Measurements from ENCODE around the gene CAPN11. TPM values are rescaled to one million over a fixed set of nuclear protein-coding genes. Genes with fewer than 3 reads are reported as not detected.

The CAPN11 gene
- total RNA-seq, 1 experiment from 2014 or later = not detected

DNA sequence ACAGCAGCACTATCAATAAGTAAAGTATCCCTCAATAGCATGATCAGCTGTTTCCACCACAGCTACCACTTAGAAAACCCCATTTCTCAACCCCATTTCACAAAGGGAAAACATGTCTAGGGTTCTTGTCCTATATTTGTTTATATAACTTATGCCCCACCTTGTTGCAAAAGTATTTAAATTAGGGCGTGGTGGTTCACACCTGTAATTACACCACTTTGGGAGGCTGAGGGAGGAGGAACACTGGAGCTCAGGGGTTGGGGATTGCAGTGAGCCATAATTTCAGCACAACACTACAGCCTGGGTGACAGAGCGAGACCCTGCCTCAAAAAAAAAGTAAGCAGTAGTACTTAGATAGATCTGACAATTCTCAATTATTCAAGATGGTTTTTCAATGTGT is 35.1 kb upstream of the CAPN11 start:
- Histone ChIP-seq H2AFZ (ENCODE audit: low read depth, low read length, poor library complexity, severe bottlenecking) (no peak overlapping the region), H3K27ac (ENCODE audit: low read depth, low read length) (no peak overlapping the region), H3K9me3 (ENCODE audit: control insufficient read depth in 1 of 2, insufficient read depth in 1 of 2, low read depth in 1 of 2, low read length in 2 of 2) (no peaks in the 10 kb centered on the region), H3K27me3 (ENCODE audit: insufficient read depth, low read length) (no peaks in the 10 kb centered on the region), H3K4me3 (replicated peaks in 1 of 2; ENCODE audit: low read depth in 1 of 2, low read length in 2 of 2) (no peak overlapping the region), H3K9ac (ENCODE audit: low read length) (no peak overlapping the region), H3K79me2 (ENCODE audit: insufficient read depth, low read length) (peaks cover 94% of the 10 kb centered on the region), H3K4me2 (ENCODE audit: low read length) (no peak overlapping the region), H3K4me1 (ENCODE audit: control insufficient read depth in 1 of 2, insufficient read depth in 2 of 2, low read length in 2 of 2) (peaks cover 14 to 37% of the 10 kb centered on the region in 2 experiments; a peak in 3 of 4 replicates), H3K36me3 (ENCODE audit: control insufficient read depth in 1 of 2, insufficient read depth in 2 of 2, low read length in 2 of 2) (peaks cover 0 to 13% of the 10 kb centered on the region in 2 experiments; a peak in 1 of 4 replicates), H4K20me1 (ENCODE audit: insufficient read depth) (peaks cover 29% of the 10 kb centered on the region), H3K9me2 (ENCODE audit: insufficient read depth) (no peaks in the 10 kb centered on the region)
- intact Hi-C loops (cut with micrococcal nuclease) = no loop called here
- RAD21 ChIA-PET (ENCODE audit: low non-redundant PET in 1 of 2, low total read pairs in 2 of 2, uncharacterized antibody in 2 of 2, unreplicated experiment in 2 of 2) = no interaction called here
- TF ChIP-seq CTCF (IDR thresholded peaks at IDR 0.05 in 2 of 3, conservative IDR thresholded peaks at IDR 0.05 in 1 of 3; ENCODE audit: borderline replicate concordance in 1 of 3, insufficient read depth in 1 of 3, low read depth in 2 of 3, low read length in 2 of 3) (no peak), EZH2phosphoT487 (IDR thresholded peaks at IDR 0.05; ENCODE audit: borderline replicate concordance) (no peak), ELF1 (IDR thresholded peaks at IDR 0.05; ENCODE audit: borderline replicate concordance, low read depth) (no peak), CEBPB (IDR thresholded peaks at IDR 0.05; ENCODE audit: low read depth) (no peak), RAD21 (IDR thresholded peaks at IDR 0.05; ENCODE audit: low read depth) (no peak), SRF (IDR thresholded peaks at IDR 0.05; ENCODE audit: low read depth) (no peak), EZH2 (IDR thresholded peaks at IDR 0.05) (no peak), JUND (IDR thresholded peaks at IDR 0.05) (no peak), FOSL1 (IDR thresholded peaks at IDR 0.05; ENCODE audit: low read depth) (no peak), ZBTB33 (IDR thresholded peaks at IDR 0.05; ENCODE audit: extremely low read depth, insufficient replicate concordance, low read length) (no peak), REST (IDR thresholded peaks at IDR 0.05; ENCODE audit: low read depth) (no peak), SIN3A (IDR thresholded peaks at IDR 0.05; ENCODE audit: low read depth) (no peak), POLR2A (IDR thresholded peaks at IDR 0.05; ENCODE audit: borderline replicate concordance, extremely low read depth, insufficient read depth, insufficient read length) (no peak), SP1 (IDR thresholded peaks at IDR 0.05; ENCODE audit: low read depth) (no peak), TCF7L2 (IDR thresholded peaks at IDR 0.05; ENCODE audit: borderline replicate concordance, extremely low read depth, insufficient read depth, insufficient read length) (no peak), YY1 (IDR thresholded peaks at IDR 0.05; ENCODE audit: extremely low read depth, insufficient replicate concordance, low read depth, low read length) (no peak), CBX3 (IDR thresholded peaks at IDR 0.05; ENCODE audit: low read depth) (no peak), POLR2AphosphoS5 (IDR thresholded peaks at IDR 0.05; ENCODE audit: low read depth, low read length) (no peak)
- TF ChIP-seq, protein P1, sequence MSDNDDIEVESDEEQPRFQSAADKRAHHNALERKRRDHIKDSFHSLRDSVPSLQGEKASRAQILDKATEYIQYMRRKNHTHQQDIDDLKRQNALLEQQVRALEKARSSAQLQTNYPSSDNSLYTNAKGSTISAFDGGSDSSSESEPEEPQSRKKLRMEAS (IDR thresholded peaks at IDR 0.05) = no peak
- TF ChIP-seq, protein P2, sequence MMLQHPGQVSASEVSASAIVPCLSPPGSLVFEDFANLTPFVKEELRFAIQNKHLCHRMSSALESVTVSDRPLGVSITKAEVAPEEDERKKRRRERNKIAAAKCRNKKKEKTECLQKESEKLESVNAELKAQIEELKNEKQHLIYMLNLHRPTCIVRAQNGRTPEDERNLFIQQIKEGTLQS (IDR thresholded peaks at IDR 0.05) = no peak
- POLR2A ChIA-PET = no interaction called here
- CTCF ChIA-PET = no interaction called here
- ATAC-seq = no peak
- DNase-seq (ENCODE audit: low read depth, low spot score) = no peak
- no TSS peak for BruUV-seq (replicated peaks)

Measured in HCT116 (cell line).